HT-29 (cell line): ENCODE measurements around the gene TSPAN3. TPM values are rescaled to one million over a fixed set of nuclear protein-coding genes. Genes with fewer than 3 reads are reported as not detected.

Experiments
- DNase-seq: peaks from one replicate; pipeline ENCODE4 v3.0.0-alpha.2; 2015; ENCODE audit warnings: low spot score
- total RNA-seq: library from RNA; depleted of rRNA; stranded (reverse); fragments of >200 nt; shearing (Covaris generic); gene quantifications from 2 replicates; pipeline ENCODE4 v1.2.3, GENCODE V29; 2014

Gene TSPAN3
- total RNA-seq, 1 experiment from 2014 or later: 364 TPM

- no peak for DNase-seq
Observed at GRCh38 chr15:77009646-77010311, 61.1 kb downstream of the TSPAN3 start.

GRCh38 chr15:77009176-77009575 lies 61.7 kb downstream of the TSPAN3 start:
- no peak for DNase-seq

DNA sequence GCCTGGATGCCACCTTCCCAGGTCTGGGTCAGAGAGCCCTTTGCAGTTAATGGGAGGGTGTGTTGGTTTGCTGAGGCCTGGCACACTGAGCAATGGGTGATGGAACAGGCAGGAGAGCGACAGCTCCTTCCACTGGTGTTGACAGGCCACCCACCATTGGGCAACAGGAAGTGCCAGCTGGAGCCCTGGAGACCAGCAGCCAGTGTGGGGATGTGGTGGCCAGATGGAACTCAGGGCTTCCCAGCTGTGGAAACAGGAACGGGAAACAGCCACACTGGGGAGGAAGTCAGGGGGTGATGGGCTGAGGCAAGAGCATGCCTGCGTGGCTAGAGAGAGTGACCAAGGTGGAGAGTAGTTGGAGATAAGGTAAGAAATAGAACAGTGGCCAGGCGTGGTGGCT lies 66.7 kb downstream of the TSPAN3 start:
- no peak for DNase-seq

GRCh38 chr15:77002954-77003912 lies 67.7 kb downstream of the TSPAN3 start:
- DNase-seq: no peak

GRCh38 chr15:77002436-77002835 lies 68.5 kb downstream of the TSPAN3 start:
- DNase-seq: no peak

GRCh38 chr15:77001966-77002365 lies 68.9 kb downstream of the TSPAN3 start:
- DNase-seq: no peak

GRCh38 chr15:77001351-77001750 lies 69.6 kb downstream of the TSPAN3 start:
- no peak for DNase-seq

- DNase-seq: no peak
Observed at GRCh38 chr15:76999996-77000395, 70.9 kb downstream of the TSPAN3 start.

- DNase-seq: no peak
Observed at GRCh38 chr15:76998663-76999285, 72.1 kb downstream of the TSPAN3 start.

DNA sequence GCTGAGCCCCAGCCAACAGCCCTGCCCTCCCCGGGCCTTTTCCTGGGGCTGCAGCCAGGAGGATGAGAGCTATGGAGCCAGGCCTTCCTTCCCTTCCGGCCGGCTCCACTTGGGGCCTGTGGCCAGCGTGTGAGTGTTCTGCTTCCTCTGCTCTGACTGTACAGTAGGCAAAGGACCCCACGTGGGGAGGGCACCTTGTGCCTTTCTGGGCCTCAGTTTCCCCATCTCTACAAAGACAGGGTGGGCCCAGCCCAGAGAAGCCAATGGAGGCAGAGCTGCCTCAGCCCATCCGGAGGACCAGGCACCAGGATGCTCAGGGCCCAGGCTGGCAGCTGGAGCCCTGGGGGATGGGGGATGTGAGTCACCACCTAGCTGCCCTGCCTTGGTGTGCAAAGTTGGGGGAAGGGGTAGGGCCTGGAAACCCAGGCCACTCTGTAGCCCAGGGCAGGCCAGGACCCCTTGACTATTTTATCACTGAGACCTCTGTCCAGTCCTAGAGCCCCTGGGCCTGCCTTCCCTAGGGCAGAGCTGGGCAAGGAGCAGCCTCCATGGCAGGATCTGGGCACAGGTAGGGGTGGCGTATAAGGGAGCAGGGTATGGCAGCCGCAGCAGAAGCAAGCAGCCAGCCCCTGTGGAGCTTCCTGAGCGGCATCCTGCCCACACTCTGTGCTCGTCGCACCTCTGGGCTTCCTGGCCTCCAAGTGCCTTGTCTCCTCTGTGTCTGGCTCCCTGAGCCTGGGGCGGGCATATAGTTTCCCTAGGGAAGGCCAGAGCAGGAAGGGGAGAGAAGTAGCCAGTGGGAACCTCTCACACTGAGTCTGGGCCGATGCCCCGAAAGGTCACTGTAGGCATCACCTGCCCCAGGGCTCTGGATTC lies 74.1 kb downstream of the TSPAN3 start:
- no peak for DNase-seq

GRCh38 chr15:76996076-76996525 lies 74.8 kb downstream of the TSPAN3 start:
- no peak for DNase-seq

GRCh38 chr15:76994971-76995945 lies 75.7 kb downstream of the TSPAN3 start, which contains the start of gene PSTPIP1:
TSS of gene PSTPIP1 (plus strand) at chr15:76995126. CDS start at chr15:76995574, 448 bp downstream.
- DNase-seq: no peak

- DNase-seq: no peak
Observed at GRCh38 chr15:76994496-76994895, 76.4 kb downstream of the TSPAN3 start.

DNA sequence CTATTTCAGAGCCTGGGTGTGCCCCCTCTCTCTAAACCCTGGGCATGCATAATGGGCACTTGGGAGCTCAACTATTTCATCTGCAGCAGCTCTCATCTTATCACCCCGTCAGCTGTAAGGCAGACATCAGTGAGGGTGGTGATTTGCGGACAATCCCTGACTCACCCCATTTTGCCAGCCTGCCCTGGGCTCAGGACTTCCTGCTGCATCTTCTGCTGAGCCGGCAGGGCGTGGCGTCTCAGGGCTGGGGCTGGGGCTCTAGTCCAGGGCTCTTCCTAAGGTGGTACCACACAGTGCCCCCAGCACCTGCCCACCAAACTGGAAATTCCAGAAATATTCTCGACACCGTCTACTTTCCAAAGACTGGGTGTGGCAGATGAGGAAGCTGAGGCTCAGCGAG lies 76.9 kb downstream of the TSPAN3 start:
- DNase-seq: no peak

- DNase-seq: no peak
Observed at GRCh38 chr15:76993114-76993725, 77.7 kb downstream of the TSPAN3 start.

GRCh38 chr15:76991741-76992645 lies 78.9 kb downstream of the TSPAN3 start:
- no peak for DNase-seq
